NT2/D1 (cell line): ENCODE results near the gene GBP7.

Experiments used
- YY1 ChIP-seq: IDR thresholded peaks from 2 replicates; pipeline ENCODE4 v1.6.1; 2011; ENCODE audit not compliant: insufficient read length, insufficient read depth
- ZNF274 ChIP-seq: IDR thresholded peaks from 2 replicates; pipeline ENCODE4 v1.6.1; 2011; ENCODE audit warnings: mild to moderate bottlenecking, low read depth, low read length

GRCh38 chr1:89199525-89200031 is 23.8 kb upstream of the GBP7 start:
- TF ChIP-seq YY1 (no peak), ZNF274 (no peak)
